GM23338 (cell line): ENCODE data around the gene CTNND2. TPM values are rescaled to one million over a fixed set of nuclear protein-coding genes. Genes with fewer than 3 reads are reported as not detected.

Source experiments
- ATAC-seq: fragments of 200-7000 bp; cut with Tn5 transposase; 3 replicates; pipeline ENCODE4 v1.9.1; 2020
- DNase-seq: peaks from one replicate; pipeline ENCODE4 v3.0.0-alpha.2; 2015; ENCODE audit warnings: low spot score
- H2AFZ ChIP-seq: fragments of 200-600 bp; sonication (generic); 2 replicates; pipeline ENCODE4 v1.8.0; 2016; ENCODE audit warnings: antibody characterized with exemption, mild to moderate bottlenecking, moderate library complexity
- H3F3A ChIP-seq: fragments of 200-600 bp; sonication (generic); replicated peaks from 2 replicates; pipeline ENCODE4 v1.8.0; 2017; ENCODE audit warnings: antibody characterized with exemption, mixed run types, low read depth
- H3K27ac ChIP-seq: fragments of 200-600 bp; sonication (generic); 2 replicates; pipeline ENCODE4 v1.6.1; 2016; ENCODE audit warnings: low read depth
- H3K27me3 ChIP-seq: fragments of 200-600 bp; sonication (generic); 2 replicates; pipeline ENCODE4 v1.8.0; 2016; ENCODE audit warnings: mild to moderate bottlenecking, mixed run types, moderate library complexity; ENCODE audit not compliant: insufficient read depth
- H3K36me3 ChIP-seq: fragments of 200-600 bp; sonication (generic); 2 replicates; pipeline ENCODE4 v1.8.0; 2016; ENCODE audit warnings: mild to moderate bottlenecking; ENCODE audit not compliant: insufficient read depth
- H3K4me1 ChIP-seq: fragments of 200-600 bp; sonication (generic); 2 replicates; pipeline ENCODE4 v1.8.0; 2016; ENCODE audit warnings: mild to moderate bottlenecking, moderate library complexity; ENCODE audit not compliant: insufficient read depth
- H3K4me2 ChIP-seq: fragments of 200-600 bp; sonication (generic); 2 replicates; pipeline ENCODE4 v1.7.1; 2017; ENCODE audit warnings: mixed run types
- H3K4me3 ChIP-seq: fragments of 200-600 bp; sonication (generic); 2 replicates; pipeline ENCODE4 v1.6.1; 2016; ENCODE audit warnings: mixed run types
- H3K79me2 ChIP-seq: fragments of 200-600 bp; sonication (generic); replicated peaks from 2 replicates; pipeline ENCODE4 v1.8.0; 2017; ENCODE audit warnings: mild to moderate bottlenecking; ENCODE audit not compliant: insufficient read depth
- H3K9me2 ChIP-seq: fragments of 200-600 bp; sonication (generic); 2 replicates; pipeline ENCODE4 v1.8.0; 2017; ENCODE audit not compliant: insufficient read depth
- H4K20me1 ChIP-seq: fragments of 200-600 bp; sonication (generic); replicated peaks from 2 replicates; pipeline ENCODE4 v1.8.0; 2017; ENCODE audit warnings: mild to moderate bottlenecking; ENCODE audit not compliant: insufficient read depth
- H3K27ac Mint-ChIP-seq: 2 replicates; pipeline ENCODE4 v1.8.0; 2020; ENCODE audit warnings: inconsistent platforms, mild to moderate bottlenecking, moderate library complexity, mixed read lengths
- H3K27me3 Mint-ChIP-seq: 3 replicates; pipeline ENCODE4 v1.8.0; 2022; ENCODE audit warnings: low read depth, mild to moderate bottlenecking, moderate library complexity, mixed read lengths, inconsistent platforms; ENCODE audit not compliant: insufficient read depth, poor library complexity
- H3K36me3 Mint-ChIP-seq: 3 replicates; pipeline ENCODE4 v1.8.0; 2021; ENCODE audit warnings: low read depth, mild to moderate bottlenecking, inconsistent platforms, moderate library complexity, mixed read lengths
- H3K4me1 Mint-ChIP-seq: 3 replicates; pipeline ENCODE4 v1.8.0; 2020; ENCODE audit warnings: mild to moderate bottlenecking, inconsistent platforms, mixed read lengths
- H3K4me3 Mint-ChIP-seq: 3 replicates; pipeline ENCODE4 v1.8.0; 2021; ENCODE audit warnings: moderate library complexity, mild to moderate bottlenecking, inconsistent platforms, mixed read lengths
- H3K9me3 Mint-ChIP-seq: 3 replicates; pipeline ENCODE4 v1.8.0; 2020; ENCODE audit warnings: moderate library complexity, mild to moderate bottlenecking, inconsistent platforms, mixed read lengths
- CREB1 ChIP-seq: fragments of 250-450 bp; sonication (Bioruptor Pico); IDR thresholded peaks from 2 replicates; pipeline ENCODE4 v1.5.0; 2020; ENCODE audit warnings: low read depth, mild to moderate bottlenecking, moderate library complexity
- ETS1 ChIP-seq: IDR thresholded peaks from 2 replicates; pipeline ENCODE4 v1.6.1; 2016; ENCODE audit warnings: antibody characterized with exemption
- EZH2 ChIP-seq: fragments of 200-600 bp; sonication (generic); IDR thresholded peaks from one replicate; pipeline ENCODE4 v1.8.0; 2017; ENCODE audit warnings: antibody characterized with exemption, mild to moderate bottlenecking, low read depth; ENCODE audit not compliant: unreplicated experiment
- EZH2phosphoT487 ChIP-seq: fragments of 200-600 bp; sonication (generic); IDR thresholded peaks from one replicate; pipeline ENCODE4 v1.8.1; 2018; ENCODE audit warnings: antibody characterized with exemption; ENCODE audit not compliant: unreplicated experiment
- JUNB ChIP-seq: IDR thresholded peaks from one replicate; pipeline ENCODE4 v1.6.1; 2016; ENCODE audit warnings: antibody characterized with exemption; ENCODE audit not compliant: unreplicated experiment
- NANOG ChIP-seq: IDR thresholded peaks from 2 replicates; pipeline ENCODE4 v1.6.1; 2016; ENCODE audit warnings: antibody characterized with exemption, borderline replicate concordance
- STAT1 ChIP-seq: IDR thresholded peaks from one replicate; pipeline ENCODE4 v1.6.1; 2016; ENCODE audit warnings: antibody characterized with exemption; ENCODE audit not compliant: unreplicated experiment
- ZNF114 ChIP-seq: fragments of 250-450 bp; sonication (Bioruptor Pico); IDR thresholded peaks from 2 replicates; pipeline ENCODE4 v1.5.0; 2020; ENCODE audit warnings: mild to moderate bottlenecking, moderate library complexity
- ZNF331 ChIP-seq: fragments of 250-450 bp; sonication (Bioruptor Pico); IDR thresholded peaks from 2 replicates; pipeline ENCODE4 v1.5.0; 2020; ENCODE audit warnings: low read depth, mild to moderate bottlenecking, moderate library complexity
- ZNF462 ChIP-seq: fragments of 250-450 bp; sonication (Bioruptor Pico); IDR thresholded peaks from 2 replicates; pipeline ENCODE4 v1.5.0; 2020; ENCODE audit warnings: mild to moderate bottlenecking, moderate library complexity
- polyA plus RNA-seq: library from polyadenylated mRNA; unstranded; fragments of >200 nt; fragmentation: Nextera tagmentation; extraction: Ambion mirVana; gene quantifications from 2 replicates; pipeline ENCODE4 v1.2.1, GENCODE V29; 2016
- total RNA-seq: library from RNA; depleted of rRNA; stranded (reverse); fragments of >200 nt; shearing (Covaris generic); gene quantifications from 2 replicates; pipeline ENCODE4 v1.2.3, GENCODE V29; 2014

Gene CTNND2
- total and polyA plus RNA-seq, 2 experiments from 2014 or later: 5.1 to 7.0 TPM

- Mint-ChIP-seq H3K36me3 (no peaks in the 10 kb centered on the region), H3K4me3 (no peak overlapping the region), H3K27me3 (no peaks in the 10 kb centered on the region), H3K9me3 (no peaks in the 10 kb centered on the region), H3K4me1 (no peaks in the 10 kb centered on the region), H3K27ac (peak overlapping the region; percentile 60; the same call in 1 of the 2 replicates)
- Histone ChIP-seq H3K36me3 (no peaks in the 10 kb centered on the region), H3K4me3 (no peak overlapping the region), H3K79me2 (no peaks in the 10 kb centered on the region; the same call in none of the 2 replicates), H3F3A (no peaks in the 10 kb centered on the region), H3K4me1 (no peaks in the 10 kb centered on the region), H4K20me1 (no peaks in the 10 kb centered on the region; the same call in 1 of the 2 replicates), H2AFZ (no peak overlapping the region), H3K9me2 (0 out of 2 replicates have a peak, but pooled peaks cover 4% of the 10 kb centered on the region), H3K27ac (no peak overlapping the region), H3K4me2 (no peak overlapping the region), H3K27me3 (no peaks in the 10 kb centered on the region)
- DNase-seq (no peak), ATAC-seq (no peak)
- TF ChIP-seq ZNF331 (no peak), EZH2 (no peak), EZH2phosphoT487 (no peak), NANOG (no peak)
These were observed 40.3 kb downstream of the CTNND2 start for GRCh38 chr5:11863911-11864310.

- H2AFZ ChIP-seq: no peak overlapping the region
- Mint-ChIP-seq H3K27me3 (peaks cover 2% of the 10 kb centered on the region), H3K27ac (no peak overlapping the region), H3K4me1 (no peaks in the 10 kb centered on the region), H3K9me3 (no peaks in the 10 kb centered on the region), H3K4me3 (no peak overlapping the region), H3K36me3 (no peaks in the 10 kb centered on the region)
- DNase-seq (no peak), ATAC-seq (no peak)
- no peak overlapping the region for H3K4me2 ChIP-seq
- H3K4me1 ChIP-seq: no peaks in the 10 kb centered on the region
- no peaks in the 10 kb centered on the region for H3F3A ChIP-seq
- H3K27ac ChIP-seq: no peak overlapping the region
- H3K79me2 ChIP-seq: no peaks in the 10 kb centered on the region
- H3K27me3 ChIP-seq: no peaks in the 10 kb centered on the region
- H3K9me2 ChIP-seq: peaks cover 9% of the 10 kb centered on the region
- H4K20me1 ChIP-seq: peaks cover 3% of the 10 kb centered on the region; the same call in 1 of the 2 replicates
- H3K4me3 ChIP-seq: no peak overlapping the region
- TF ChIP-seq ETS1: no peak
- no peak for TF ChIP-seq EZH2phosphoT487
- no peak for TF ChIP-seq ZNF331
- TF ChIP-seq JUNB: no peak
- no peaks in the 10 kb centered on the region for H3K36me3 ChIP-seq
These were observed 46.9 kb downstream of the CTNND2 start for GRCh38 chr5:11857391-11857790.

- H3K36me3 ChIP-seq: no peaks in the 10 kb centered on the region
- no peak overlapping the region for H3K4me3 ChIP-seq
- ATAC-seq (no peak), DNase-seq (no peak)
- peaks cover 5% of the 10 kb centered on the region for H3K9me2 ChIP-seq
- H3K4me1 ChIP-seq: peaks cover 9% of the 10 kb centered on the region
- H3K4me2 ChIP-seq: no peak overlapping the region
- no peaks in the 10 kb centered on the region for H3K27me3 ChIP-seq
- Mint-ChIP-seq H3K27me3 (peaks cover 2% of the 10 kb centered on the region), H3K27ac (no peak overlapping the region), H3K36me3 (no peaks in the 10 kb centered on the region), H3K9me3 (no peaks in the 10 kb centered on the region), H3K4me1 (peaks cover 7% of the 10 kb centered on the region; the same call in 2 of the 3 replicates), H3K4me3 (no peak overlapping the region)
- no peak overlapping the region for H3K27ac ChIP-seq
- no peak overlapping the region for H2AFZ ChIP-seq
- no peaks in the 10 kb centered on the region for H3K79me2 ChIP-seq
- no peaks in the 10 kb centered on the region for H3F3A ChIP-seq
- peaks cover 3% of the 10 kb centered on the region; the same call in 1 of the 2 replicates for H4K20me1 ChIP-seq
- TF ChIP-seq ZNF331 (no peak), NANOG (no peak), ZNF114 (CRISPR knock-in tag) (no peak), CREB1 (CRISPR knock-in tag) (no peak), EZH2 (no peak), STAT1 (no peak), ZNF462 (no peak)
These were observed 49.3 kb downstream of the CTNND2 start for GRCh38 chr5:11854936-11855335.
